ENCODE results near the gene OXSR1.

GRCh38 chr3:38128303-38128655, 37.1 kb upstream of the OXSR1 start:
- TF ChIP-seq CTCF (IDR thresholded peaks at IDR 0.05; ENCODE audit: borderline replicate concordance, extremely low read depth, low read length, poor library complexity, severe bottlenecking) (no peak), EZH2 (IDR thresholded peaks at IDR 0.05; ENCODE audit: borderline replicate concordance, low read depth, low read length, severe bottlenecking) (no peak)
